Endothelial cell of umbilical vein (primary cell): ENCODE results near the gene ZNF57.

ENCODE experiments used
- CTCF ChIP-seq, 2 donors: IDR thresholded peaks; 1 replicate in 1 of 2; 2 replicates in 1 of 2; pipeline ENCODE4 v1.5.1; 2011; ENCODE audit warnings: low read length in 2 of 2, mild to moderate bottlenecking in 2 of 2, moderate library complexity in 2 of 2, control low read depth in 1 of 2, inconsistent platforms in 1 of 2, low read depth in 1 of 2; ENCODE audit not compliant: insufficient read depth in 1 of 2; ENCODE audit errors: extremely low read depth in 1 of 2
- EZH2 ChIP-seq: IDR thresholded peaks from 2 replicates; pipeline ENCODE4 v1.6.1; 2012; ENCODE audit warnings: borderline replicate concordance, low read depth, mild to moderate bottlenecking, moderate library complexity, low read length, inconsistent platforms; ENCODE audit not compliant: severe bottlenecking
- FOS ChIP-seq: IDR thresholded peaks from 2 replicates; pipeline ENCODE4 v1.6.1; 2011; ENCODE audit warnings: mild to moderate bottlenecking, low read length, moderate library complexity, borderline replicate concordance; ENCODE audit not compliant: insufficient read depth
- POLR2AphosphoS5 ChIP-seq: IDR thresholded peaks from 2 replicates; pipeline ENCODE4 v1.6.1; 2012; ENCODE audit warnings: low read depth, mild to moderate bottlenecking, control low read depth, low read length, moderate library complexity; ENCODE audit not compliant: insufficient read depth

- TF ChIP-seq CTCF (IDR thresholded peaks at IDR 0.05; ENCODE audit: extremely low read depth in 1 of 2, insufficient read depth in 1 of 2, low read depth in 1 of 2, low read length in 2 of 2) (peak; percentile 51 to 52), EZH2 (no peak), POLR2AphosphoS5 (no peak), FOS (no peak)
These were observed 61.4 kb downstream of the ZNF57 start for GRCh38 chr19:2962018-2962670.
